SU-DHL-6 (cell line): Measurements from ENCODE around the gene GRK3.
"Not testable (repeated sequence)": the region's sequence is repeated elsewhere in the genome, so short reads cannot be mapped to it uniquely, and the experiment has no call there.

Source experiments
- H2AFZ ChIP-seq: fragments of 200-600 bp; sonication (generic); 2 replicates; pipeline ENCODE4 v1.6.1; 2014; ENCODE audit warnings: low read depth, mild to moderate bottlenecking, moderate library complexity, mixed read lengths, antibody characterized with exemption, low read length; ENCODE audit not compliant: severe bottlenecking
- H3F3A ChIP-seq: fragments of 200-600 bp; shearing (Covaris generic); 2 replicates; pipeline ENCODE4 v1.6.0; 2016; ENCODE audit warnings: antibody characterized with exemption, mild to moderate bottlenecking; ENCODE audit not compliant: insufficient read depth
- H3K27ac ChIP-seq: fragments of 200-600 bp; sonication (generic); 2 replicates; pipeline ENCODE4 v1.5.1; 2016; ENCODE audit warnings: low read depth, mild to moderate bottlenecking, low read length, moderate library complexity, mixed read lengths
- H3K27me3 ChIP-seq: fragments of 200-600 bp; sonication (generic), shearing (Covaris generic); 2 replicates; pipeline ENCODE4 v1.6.0; 2014; ENCODE audit warnings: mild to moderate bottlenecking, low read length
- H3K36me3 ChIP-seq: fragments of 200-600 bp; sonication (generic); 2 replicates; pipeline ENCODE4 v1.6.1; 2014; ENCODE audit warnings: mild to moderate bottlenecking, low read length, mixed read lengths
- H3K4me2 ChIP-seq: fragments of 300-600, 200-600 bp; shearing (Covaris generic), sonication (generic); 2 replicates; pipeline ENCODE4 v1.6.0; 2014; ENCODE audit warnings: low read length, low read depth, mild to moderate bottlenecking; ENCODE audit not compliant: poor library complexity, severe bottlenecking
- H3K4me3 ChIP-seq: fragments of 200-600 bp; sonication (generic); 2 replicates; pipeline ENCODE4 v1.5.1; 2014; ENCODE audit warnings: antibody characterized with exemption, low read length, mild to moderate bottlenecking, mixed read lengths; ENCODE audit not compliant: insufficient read depth, poor library complexity, severe bottlenecking
- H3K79me2 ChIP-seq: fragments of 200-600 bp; sonication (generic); 2 replicates; pipeline ENCODE4 v1.6.1; 2014; ENCODE audit warnings: mild to moderate bottlenecking, low read length, moderate library complexity; ENCODE audit not compliant: insufficient read depth
- H3K9ac ChIP-seq: fragments of 200-600 bp; sonication (generic); 2 replicates; pipeline ENCODE4 v1.7.0; 2014; ENCODE audit warnings: mild to moderate bottlenecking, low read length
- H3K9me2 ChIP-seq: fragments of 200-600 bp; sonication (generic); replicated peaks from 2 replicates; pipeline ENCODE4 v1.6.1; 2014; ENCODE audit warnings: low read length; ENCODE audit not compliant: insufficient read depth
- H3K9me3 ChIP-seq: fragments of 200-600 bp; sonication (generic); 2 replicates; pipeline ENCODE4 v1.6.1; 2014; ENCODE audit warnings: low read length, mixed read lengths; ENCODE audit not compliant: insufficient read depth
- H4K20me1 ChIP-seq: fragments of 200-600 bp; sonication (generic); 2 replicates; pipeline ENCODE4 v1.6.1; 2014; ENCODE audit warnings: low read depth, mild to moderate bottlenecking, antibody characterized with exemption, low read length, moderate library complexity, mixed read lengths
- CTCF ChIP-seq: fragments of 200-600 bp; sonication (generic); IDR thresholded peaks from one replicate; pipeline ENCODE4 v1.5.1; 2017; ENCODE audit warnings: antibody characterized with exemption, mild to moderate bottlenecking, low read length, moderate library complexity; ENCODE audit not compliant: insufficient read depth, poor library complexity, severe bottlenecking
- EZH2phosphoT487 ChIP-seq: fragments of 200-600 bp; sonication (generic), shearing (Covaris generic); conservative IDR thresholded peaks from 2 replicates; pipeline ENCODE4 v1.6.1; 2018; ENCODE audit warnings: mild to moderate bottlenecking, antibody characterized with exemption, low read length, moderate library complexity, mixed read lengths

GRK3 gene

GRCh38 chr22:25623310-25623734, 58.8 kb downstream of the GRK3 start:
- no peaks in the 10 kb centered on the region for H3K36me3 ChIP-seq
- H3K4me2 ChIP-seq, result no peak overlapping the region
- TF ChIP-seq EZH2phosphoT487 (no peak), CTCF (no peak)
- no peak overlapping the region for H3K27ac ChIP-seq
- no peaks in the 10 kb centered on the region for H3K9me2 ChIP-seq
- H3K9ac ChIP-seq, result no peak overlapping the region
- no peaks in the 10 kb centered on the region for H4K20me1 ChIP-seq
- H3K4me3 ChIP-seq, result no peak overlapping the region
- H2AFZ ChIP-seq, result no peak overlapping the region
- H3K27me3 ChIP-seq, result no peaks in the 10 kb centered on the region
- H3K9me3 ChIP-seq, result no peaks in the 10 kb centered on the region
- no peaks in the 10 kb centered on the region for H3F3A ChIP-seq
- no peaks in the 10 kb centered on the region for H3K79me2 ChIP-seq

GRCh38 chr22:25623851-25624250, 59.4 kb downstream of the GRK3 start:
- no peak overlapping the region for H3K4me2 ChIP-seq
- TF ChIP-seq CTCF (no peak), EZH2phosphoT487 (no peak)

GRCh38 chr22:25624476-25624875, 60.0 kb downstream of the GRK3 start:
- no peak overlapping the region for H3K27ac ChIP-seq
- H3K4me2 ChIP-seq, result no peak overlapping the region
- no peaks in the 10 kb centered on the region for H3F3A ChIP-seq
- H3K36me3 ChIP-seq, result no peaks in the 10 kb centered on the region
- no peak overlapping the region for H3K4me3 ChIP-seq
- no peaks in the 10 kb centered on the region for H3K79me2 ChIP-seq
- no peaks in the 10 kb centered on the region for H3K9me2 ChIP-seq
- TF ChIP-seq CTCF (no peak), EZH2phosphoT487 (no peak)
- no peaks in the 10 kb centered on the region for H3K27me3 ChIP-seq
- H4K20me1 ChIP-seq, result no peaks in the 10 kb centered on the region
- H3K9ac ChIP-seq, result no peak overlapping the region
- H2AFZ ChIP-seq, result no peak overlapping the region
- H3K9me3 ChIP-seq, result no peaks in the 10 kb centered on the region

More at GRCh38 chr22:25623851-25624250, 59.4 kb downstream of the GRK3 start:
- H3K9ac ChIP-seq, result no peak overlapping the region
- H3K27ac ChIP-seq, result no peak overlapping the region
- no peaks in the 10 kb centered on the region for H4K20me1 ChIP-seq
- no peaks in the 10 kb centered on the region for H3K27me3 ChIP-seq
- no peak overlapping the region for H2AFZ ChIP-seq
- no peaks in the 10 kb centered on the region for H3K36me3 ChIP-seq
- no peaks in the 10 kb centered on the region for H3F3A ChIP-seq
- H3K4me3 ChIP-seq, result no peak overlapping the region
- no peaks in the 10 kb centered on the region for H3K9me2 ChIP-seq
- H3K9me3 ChIP-seq, result no peaks in the 10 kb centered on the region
- H3K79me2 ChIP-seq, result no peaks in the 10 kb centered on the region

GRCh38 chr22:25625747-25626623, 61.5 kb downstream of the GRK3 start:
- not testable (repeated sequence) for H3K4me2 ChIP-seq, H3F3A ChIP-seq, H4K20me1 ChIP-seq, H3K79me2 ChIP-seq, H3K9ac ChIP-seq, H3K27me3 ChIP-seq, H3K36me3 ChIP-seq, H3K4me3 ChIP-seq, H3K27ac ChIP-seq, H2AFZ ChIP-seq, H3K9me2 ChIP-seq, H3K9me3 ChIP-seq
